ENCODE results near the gene LTBP4.

DNA sequence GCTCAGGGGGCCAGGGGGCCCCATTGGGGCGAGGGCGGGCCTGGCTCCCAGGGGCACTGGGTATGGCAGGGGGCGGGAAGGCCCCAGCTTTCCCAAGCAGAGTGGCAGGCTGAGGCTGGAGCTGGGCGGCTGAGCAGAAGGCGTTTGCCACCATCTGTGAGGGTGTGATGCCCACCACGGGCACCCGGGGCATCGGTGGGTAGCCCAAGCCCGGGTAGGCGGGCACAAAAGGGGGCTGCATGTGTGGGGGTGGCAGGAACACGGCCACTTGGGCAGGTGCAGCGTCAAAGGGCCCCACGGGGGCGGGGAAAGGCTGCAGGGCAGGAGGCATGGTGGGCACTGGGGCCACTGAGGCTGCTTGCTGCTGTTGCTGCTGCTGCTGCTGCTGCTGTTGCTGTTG, 66.4 kb downstream of the LTBP4 start:
- no peak for TF ChIP-seq CTCF (IDR thresholded peaks at IDR 0.05; ENCODE audit: low read depth, low read length, poor library complexity, severe bottlenecking)
- no peak for TF ChIP-seq EZH2phosphoT487 (IDR thresholded peaks at IDR 0.05; ENCODE audit: borderline replicate concordance, low read length)
